C4-2B (cell line): ENCODE measurements around the gene TRAF3.

Experiments used
- CTCF ChIP-seq: fragments of 450-650 bp; conservative IDR thresholded peaks from 2 replicates; pipeline ENCODE4 v1.5.1; 2017; ENCODE audit warnings: mild to moderate bottlenecking
- ZFX ChIP-seq: fragments of 450-650 bp; IDR thresholded peaks from 2 replicates; pipeline ENCODE4 v1.6.1; 2017

GRCh38 chr14:102867826-102868580 lies 90.8 kb downstream of the TRAF3 start:
- TF ChIP-seq CTCF = no peak
- TF ChIP-seq ZFX = no peak
